ENCODE results near the gene EVI5L. TPM values are rescaled to one million over a fixed set of nuclear protein-coding genes. Genes with fewer than 3 reads are reported as not detected.

EVI5L gene
- total and polyA plus RNA-seq, 2 of the 8 experiments (the other 6 are each of a cell fraction or from before 2014, with no cell fraction given), result 7.2 to 11.0 TPM

GRCh38 chr19:7823686-7824301 lies 6.2 kb upstream of the EVI5L start (continued):
- TF ChIP-seq CHD7 (IDR thresholded peaks at IDR 0.05; ENCODE audit: insufficient replicate concordance, low read length) (no peak), FOSL1 (IDR thresholded peaks at IDR 0.05; ENCODE audit: insufficient read depth, low read depth, low read length) (no peak), TEAD4 (IDR thresholded peaks at IDR 0.05; ENCODE audit: low read depth, low read length) (no peak), SIN3A (conservative IDR thresholded peaks at IDR 0.05 in 1 of 2, IDR thresholded peaks at IDR 0.05 in 1 of 2; ENCODE audit: low read depth in 1 of 2, low read length in 2 of 2) (no peak), BCL11A (IDR thresholded peaks at IDR 0.05; ENCODE audit: low read depth in 2 of 2, low read length in 2 of 2) (no peak), EZH2 (IDR thresholded peaks at IDR 0.05; ENCODE audit: low read depth, low read length, severe bottlenecking) (no peak), NANOG (IDR thresholded peaks at IDR 0.05; ENCODE audit: insufficient read depth, low read depth, low read length, poor library complexity, severe bottlenecking) (no peak)
